Transverse colon (tissue), 4 donors: Measurements from ENCODE around the gene CCDC51. TPM values are rescaled to one million over a fixed set of nuclear protein-coding genes. Genes with fewer than 3 reads are reported as not detected.
A peak's percentile ranks its signal among the peaks of the same experiment; 100 is the strongest.

Experiments used
- DNase-seq: peaks from one replicate; pipeline ENCODE4 v3.0.0-alpha.2; 2019
- H3K27ac ChIP-seq, 4 donors: fragments of 200-600 bp; sonication (generic); 2 replicates each; pipeline ENCODE4 v1.5.1; 2016 to 2018; ENCODE audit warnings: inconsistent platforms in 4 of 4
- H3K27me3 ChIP-seq: fragments of 200-600 bp; sonication (generic); 2 replicates; pipeline ENCODE4 v1.5.1; 2017; ENCODE audit warnings: inconsistent platforms
- H3K36me3 ChIP-seq, 4 donors: fragments of 200-600 bp; sonication (generic); 2 replicates each; pipeline ENCODE4 v1.5.1; 2017 to 2019; ENCODE audit warnings: inconsistent platforms in 4 of 4
- H3K4me1 ChIP-seq, 4 donors: fragments of 200-600 bp; sonication (generic); 2 replicates each; pipeline ENCODE4 v1.5.1; 2017 to 2020; ENCODE audit warnings: inconsistent platforms in 4 of 4
- H3K4me3 ChIP-seq, 4 donors: fragments of 200-600 bp; sonication (generic); 1 replicate in 1 of 4; 2 replicates in 3 of 4; pipeline versions ENCODE4 v1.5.1 to v1.6.1; 2017 to 2019; ENCODE audit warnings: inconsistent platforms in 4 of 4
- H3K9me3 ChIP-seq, 2 donors: fragments of 200-600 bp; sonication (generic); 2 replicates each; pipeline ENCODE4 v1.5.1; 2017 to 2019; ENCODE audit warnings: inconsistent platforms in 2 of 2
- CTCF ChIP-seq, 5 experiments: fragments of 200-600 bp in 3 of 5; fragments of 450-650 bp in 2 of 5; sonication (generic) in 3 of 5; IDR thresholded peaks; 1 replicate in 2 of 5; 2 replicates in 3 of 5; pipeline ENCODE4 v1.5.1; 2016 to 2017; ENCODE audit warnings: antibody characterized with exemption in 5 of 5, inconsistent platforms in 3 of 5, mild to moderate bottlenecking in 2 of 5, moderate library complexity in 1 of 5
- EP300 ChIP-seq: sonication (generic); formaldehyde crosslinking; IDR thresholded peaks from one replicate; pipeline ENCODE4 v1.6.1; 2017; ENCODE audit warnings: antibody characterized with exemption, low read depth
- POLR2A ChIP-seq: fragments of 450-650 bp; IDR thresholded peaks from one replicate; pipeline ENCODE4 v1.6.1; 2016; ENCODE audit warnings: antibody characterized with exemption, mild to moderate bottlenecking, moderate library complexity
- POLR2AphosphoS5 ChIP-seq, 3 donors: sonication (generic); formaldehyde crosslinking; IDR thresholded peaks; one replicate each; pipeline ENCODE4 v1.6.1; 2016; ENCODE audit warnings: antibody characterized with exemption in 3 of 3
- WGBS, 2 donors: methylation state at CpG; one replicate each; pipeline ENCODE4 v1.1.5; 2018; ENCODE audit warnings: low coverage in 1 of 2; 5-methylcytosine and 5-hydroxymethylcytosine counted together
- in situ Hi-C, 4 donors: fragments of 200-750 bp; cut with MboI; loops; one replicate each; pipeline versions ENCODE4 v1.15.0 to v1.15.1; 2017; ENCODE audit warnings: low sequenced_read_pairs in 3 of 4, low pct_ligation_motif_present in 1 of 4, low pct_unique_long_range_greater_than_20kb in 1 of 4
- intact Hi-C: fragments of 100-400 bp; cut with DNase I; formaldehyde crosslinking; loops from one replicate; pipeline ENCODE4 v1.15.1; 2023; ENCODE audit warnings: low total_unique reads
- total RNA-seq, 4 donors: library from RNA; depleted of rRNA; stranded (reverse); fragments of >200 nt; gene quantifications; one replicate each; pipeline ENCODE4 v1.1.0, GENCODE V29; 2016

The CCDC51 gene
- total RNA-seq, 4 donors from 2014 or later = 2.8 to 14.1 (median 8.2) TPM

DNA sequence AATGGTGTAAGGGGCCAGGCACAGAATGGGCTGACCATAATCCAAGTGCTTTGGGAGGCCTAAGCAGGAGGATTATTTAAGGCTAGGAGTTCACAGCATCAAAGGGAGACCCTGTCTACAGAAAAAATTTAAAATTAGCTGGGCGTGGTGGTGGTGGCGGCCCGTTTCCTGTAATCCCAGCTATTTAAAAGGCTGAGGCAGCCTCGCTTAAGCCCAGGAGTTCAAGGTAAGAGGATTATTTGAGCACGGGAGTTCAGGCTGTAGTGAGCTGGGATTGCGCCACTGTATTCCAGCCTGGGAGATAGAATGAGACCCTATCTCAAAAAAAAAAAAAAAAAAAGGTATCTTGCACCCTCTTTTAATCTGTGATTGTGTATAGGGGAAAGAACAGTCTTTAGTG, 2.0 kb upstream of the CCDC51 start:
- TF ChIP-seq CTCF (IDR thresholded peaks at IDR 0.05) (no peak), POLR2AphosphoS5 (IDR thresholded peaks at IDR 0.05) (no peak), POLR2A (no peak), EP300 (no peak)
- Histone ChIP-seq H3K36me3 (peaks cover 0 to 11% (median 2%) of the 10 kb centered on the region in 4 donors), H3K4me3 (no peak overlapping the region), H3K9me3 (no peaks in the 10 kb centered on the region), H3K27ac (peak overlapping the region in 2 of 4 donors; percentile 94 to 99), H3K27me3 (no peaks in the 10 kb centered on the region), H3K4me1 (peaks cover 23 to 31% (median 25%) of the 10 kb centered on the region in 4 donors)
- intact Hi-C loops (no loop called here), in situ Hi-C loops (no loop called here)
- DNase-seq = no peak
- WGBS, 2 donors = 67 to 77% methylated on average over 4 to 6 of the region's 6 CpGs

GRCh38 chr3:48440590-48440958, 655 bp upstream of the CCDC51 start:
- no peaks in the 10 kb centered on the region for H3K27me3 ChIP-seq
- no peak for TF ChIP-seq POLR2AphosphoS5 (IDR thresholded peaks at IDR 0.05)
- no peak for TF ChIP-seq EP300
- TF ChIP-seq CTCF (IDR thresholded peaks at IDR 0.05) = no peak
- peaks cover 0 to 11% (median 2%) of the 10 kb centered on the region in 4 donors for H3K36me3 ChIP-seq
- peak overlapping the region; percentile 93 to 99 (median 96) for H3K27ac ChIP-seq
- 1 to 2% methylated on average over 15 to 21 of the region's 21 CpGs for WGBS, 2 donors
- peak; percentile 30 for DNase-seq
- intact Hi-C loops = no loop called here
- H3K4me1 ChIP-seq = peaks cover 18 to 27% (median 21%) of the 10 kb centered on the region in 4 donors
- in situ Hi-C loops = no loop called here
- H3K4me3 ChIP-seq = peak overlapping the region; percentile 81 to 98 (median 92)
- H3K9me3 ChIP-seq = no peaks in the 10 kb centered on the region

- in situ Hi-C loops (loop anchor here in 3 of 4 donors (5.0 to 10.0 kb wide), 4 partner anchors 36 to 166 kb away; no protein-coding TSS in a partner anchor), intact Hi-C loops (loop anchor here (2.0 to 10.0 kb wide), 2 partner anchors 37 to 163 kb away; no protein-coding TSS in a partner anchor)
- Histone ChIP-seq H3K4me3 (no peak overlapping the region), H3K4me1 (peaks cover 30 to 54% (median 41%) of the 10 kb centered on the region in 4 donors), H3K9me3 (no peaks in the 10 kb centered on the region), H3K36me3 (no peaks in the 10 kb centered on the region), H3K27ac (no peak overlapping the region), H3K27me3 (no peaks in the 10 kb centered on the region)
- WGBS, 2 donors = 83 to 100% methylated on average over 1 to 4 of the region's 4 CpGs
- TF ChIP-seq CTCF (IDR thresholded peaks at IDR 0.05) = no peak
- TF ChIP-seq EP300 = no peak
- TF ChIP-seq POLR2AphosphoS5 (IDR thresholded peaks at IDR 0.05) = no peak
- no peak for TF ChIP-seq POLR2A
- no peak for DNase-seq
These were observed 2.1 kb downstream of the CCDC51 start for GRCh38 chr3:48437812-48438211.

GRCh38 chr3:48436855-48437254, 3.1 kb downstream of the CCDC51 start:
- Histone ChIP-seq H3K4me3 (no peak overlapping the region), H3K27me3 (no peaks in the 10 kb centered on the region), H3K27ac (no peak overlapping the region), H3K9me3 (no peaks in the 10 kb centered on the region), H3K36me3 (no peaks in the 10 kb centered on the region), H3K4me1 (peaks cover 28 to 55% (median 41%) of the 10 kb centered on the region in 4 donors)
- intact Hi-C loops = loop anchor here (2.0 to 10.0 kb wide), 2 partner anchors 36 to 162 kb away; no protein-coding TSS in a partner anchor
- WGBS, 2 donors = 78 to 90% methylated on average over 6 to 7 of the region's 7 CpGs
- DNase-seq = no peak
- TF ChIP-seq POLR2A = no peak
- no peak for TF ChIP-seq EP300
- TF ChIP-seq POLR2AphosphoS5 (IDR thresholded peaks at IDR 0.05) = no peak
- TF ChIP-seq CTCF (IDR thresholded peaks at IDR 0.05) = no peak
- in situ Hi-C loops = loop anchor here in 3 of 4 donors (5.0 to 10.0 kb wide), 4 partner anchors 35 to 165 kb away; no protein-coding TSS in a partner anchor
